GM12878 (cell line): Measurements from ENCODE around the gene TMEM132D. TPM values are rescaled to one million over a fixed set of nuclear protein-coding genes. Genes with fewer than 3 reads are reported as not detected.

Source experiments
- ATAC-seq: fragments of 200-7000 bp; cut with Tn5 transposase; 3 replicates; pipeline ENCODE4 v1.9.1; 2020; ENCODE audit warnings: mild to moderate bottlenecking, moderate library complexity
- BruUV-seq: library from RNA; stranded (reverse); fragments of 400-500 nt; replicated peaks from 2 replicates; lab custom pipeline; 2021; lab: Mats Ljungman, UMichigan
- CTCF ChIA-PET: fragments of 300-600 bp; sonication (Branson Sonifier 250); formaldehyde crosslinking; extraction: SDS; loops from one replicate; lab custom pipeline; 2021; ENCODE audit warnings: inconsistent platforms; lab: Yijun Ruan, JAX
- POLR2A ChIA-PET: fragments of 350-600 bp; formaldehyde crosslinking; extraction: SDS; loops from one replicate; lab custom pipeline; 2021; ENCODE audit warnings: inconsistent platforms; lab: Charles Lee
- RAD21 ChIA-PET: fragments of 300-600 bp; sonication (Branson Sonifier 250); formaldehyde crosslinking; loops from one replicate; lab custom pipeline; 2023; ENCODE audit warnings: antibody characterized with exemption; ENCODE audit not compliant: unreplicated experiment; lab: Charles Lee
- SMC1A ChIA-PET: fragments of 300-600 bp; sonication (Branson Sonifier 250); formaldehyde crosslinking; loops from one replicate; lab custom pipeline; 2023; ENCODE audit not compliant: unreplicated experiment, uncharacterized antibody; lab: Charles Lee
- DNase-seq: peaks from one replicate; pipeline ENCODE4 v3.0.0-alpha.2; 2011; ENCODE audit warnings: low read depth, low spot score
- FAIRE-seq: peaks from 3 replicates; lab custom pipeline; 2011; peaks lifted over from hg19 to GRCh38; lab: Jason Lieb, UNC
- H2AFZ ChIP-seq: 2 replicates; pipeline ENCODE4 v1.6.0; 2011; ENCODE audit warnings: low read depth, low read length, control low read depth; ENCODE audit not compliant: control insufficient read depth
- H3K27ac ChIP-seq: 2 replicates; pipeline ENCODE4 v1.5.1; 2011; ENCODE audit warnings: control low read depth; ENCODE audit not compliant: control insufficient read depth, insufficient read depth
- H3K27me3 ChIP-seq, 2 experiments: replicated peaks in 1 of 2; 2 replicates each; pipeline versions ENCODE4 v1.6.0 to v1.6.1; 2011; ENCODE audit warnings: low read length in 1 of 2; ENCODE audit not compliant: control insufficient read depth in 2 of 2, insufficient read depth in 2 of 2
- H3K36me3 ChIP-seq, 2 experiments: 2 replicates each; pipeline ENCODE4 v1.5.1; 2011; ENCODE audit warnings: low read length in 1 of 2; ENCODE audit not compliant: control insufficient read depth in 2 of 2, insufficient read depth in 2 of 2
- H3K4me1 ChIP-seq: 2 replicates; pipeline ENCODE4 v1.6.1; 2011; ENCODE audit warnings: mild to moderate bottlenecking, low read length, moderate library complexity, mixed read lengths; ENCODE audit not compliant: control insufficient read depth, insufficient read depth
- H3K4me2 ChIP-seq: 2 replicates; pipeline ENCODE4 v1.6.0; 2011; ENCODE audit warnings: control low read depth; ENCODE audit not compliant: control insufficient read depth, insufficient read depth
- H3K4me3 ChIP-seq: fragments of 200-600 bp; sonication (generic); 2 replicates; pipeline ENCODE4 v1.5.1; 2016
- H3K79me2 ChIP-seq: 2 replicates; pipeline ENCODE4 v1.6.0; 2011; ENCODE audit warnings: low read length; ENCODE audit not compliant: control insufficient read depth, insufficient read depth
- H3K9ac ChIP-seq: 2 replicates; pipeline ENCODE4 v1.8.0; 2011; ENCODE audit warnings: low read length, control low read depth, mixed read lengths; ENCODE audit not compliant: control insufficient read depth, insufficient read depth
- H3K9me3 ChIP-seq: replicated peaks from 3 replicates; pipeline ENCODE4 v1.5.1; 2011; ENCODE audit warnings: mild to moderate bottlenecking, low read length; ENCODE audit not compliant: control insufficient read depth, insufficient read depth
- H4K20me1 ChIP-seq: 2 replicates; pipeline ENCODE4 v1.6.0; 2011; ENCODE audit not compliant: control insufficient read depth, insufficient read depth
- CBX5 ChIP-seq: sonication (generic); IDR thresholded peaks from 2 replicates; pipeline ENCODE4 v1.6.1; 2016; ENCODE audit warnings: low read depth, moderate library complexity, mild to moderate bottlenecking, inconsistent platforms
- CREB1 ChIP-seq: IDR thresholded peaks from 2 replicates; pipeline ENCODE4 v1.6.1; 2012; ENCODE audit warnings: low read depth, mild to moderate bottlenecking, inconsistent platforms
- IRF4 ChIP-seq: IDR thresholded peaks from 2 replicates; pipeline ENCODE4 v1.6.1; 2011; ENCODE audit warnings: low read depth, low read length
- NFXL1 ChIP-seq: fragments of 450-650 bp; IDR thresholded peaks from 2 replicates; pipeline ENCODE4 v1.6.1; 2017; ENCODE audit warnings: antibody characterized with exemption, mild to moderate bottlenecking, borderline replicate concordance
- NR2C1 ChIP-seq: fragments of 450-650 bp; IDR thresholded peaks from 2 replicates; pipeline ENCODE4 v1.6.1; 2017; ENCODE audit warnings: antibody characterized with exemption, mild to moderate bottlenecking, moderate library complexity
- RBBP5 ChIP-seq: fragments of 200-600 bp; sonication (generic); conservative IDR thresholded peaks from 2 replicates; pipeline ENCODE4 v1.6.1; 2016
- SIX5 ChIP-seq: IDR thresholded peaks from 2 replicates; pipeline ENCODE4 v1.6.1; 2011; ENCODE audit warnings: mild to moderate bottlenecking, low read depth, low read length, moderate library complexity; ENCODE audit not compliant: severe bottlenecking
- SREBF1 ChIP-seq: IDR thresholded peaks from 2 replicates; pipeline ENCODE4 v1.6.1; 2012; ENCODE audit warnings: mild to moderate bottlenecking, low read length
- ZNF217 ChIP-seq: fragments of 450-650 bp; IDR thresholded peaks from 2 replicates; pipeline ENCODE4 v1.6.1; 2017; ENCODE audit warnings: antibody characterized with exemption, mild to moderate bottlenecking
- WGBS: methylation state at CpG from one replicate; pipeline ENCODE4 v1.1.6; 2016; ENCODE audit warnings: low lambda C conversion rate; ENCODE audit not compliant: insufficient replicate concordance, insufficient coverage; ENCODE audit errors: missing lambda C conversion rate; 5-methylcytosine and 5-hydroxymethylcytosine counted together
- in situ Hi-C: fragments of 300-500 bp; cut with MboI; formaldehyde crosslinking; loops from 9 replicates; pipeline ENCODE4 v1.14.3; 2018; ENCODE audit warnings: mixed read lengths
- intact Hi-C: fragments of 100-400 bp; cut with micrococcal nuclease; formaldehyde crosslinking; loops from one replicate; pipeline ENCODE4 v1.14.2; 2022; ENCODE audit not compliant: unreplicated experiment
- polyA plus RNA-seq, 11 experiments: library from polyadenylated mRNA; depleted of rRNA in 4 of 11; unstranded in 6 of 11; stranded (reverse) in 5 of 11; fragments of >200 nt; fragmentation: Nextera tagmentation in 4 of 11; fragmentation: Illumina TruSeq in 1 of 11; extraction: Ambion mirVana in 4 of 11; extraction: Trizol in 1 of 11; gene quantifications; 1 replicate in 1 of 11; 2 replicates in 10 of 11; pipeline versions ENCODE4 v1.2.1 to v1.2.3, GENCODE V29; 2011 to 2016; ENCODE audit warnings: inconsistent platforms in 2 of 11, missing spikeins in 2 of 11, low read depth in 1 of 11
- total RNA-seq, 4 experiments: library from RNA; depleted of rRNA in 3 of 4; stranded (reverse); fragments of >200 nt in 3 of 4; fragmentation: Illumina TruSeq in 1 of 4; extraction: Trizol in 1 of 4; gene quantifications; 2 replicates each; pipeline versions ENCODE4 v1.2.1 to v1.2.3, GENCODE V29; 2013 to 2021
- TF ChIP-seq, protein P1 (sequence below): fragments of 450-650 bp; IDR thresholded peaks from 2 replicates; pipeline ENCODE4 v1.6.1; 2014; ENCODE audit warnings: mild to moderate bottlenecking
- TF ChIP-seq, protein P2 (sequence below), 3 experiments: IDR thresholded peaks in 2 of 3; conservative IDR thresholded peaks in 1 of 3; 2 replicates each; pipeline ENCODE4 v1.5.1; 2011; ENCODE audit warnings: low read depth in 3 of 3, low read length in 3 of 3, mild to moderate bottlenecking in 3 of 3, control low read depth in 2 of 3, moderate library complexity in 2 of 3, inconsistent platforms in 1 of 3, mixed read lengths in 1 of 3; ENCODE audit not compliant: control insufficient read depth in 2 of 3, insufficient read depth in 1 of 3; ENCODE audit errors: extremely low read depth in 1 of 3
- TF ChIP-seq, protein P3 (sequence below): IDR thresholded peaks from 2 replicates; pipeline ENCODE4 v1.6.1; 2011; ENCODE audit warnings: mild to moderate bottlenecking, low read depth, low read length, moderate library complexity; ENCODE audit not compliant: insufficient replicate concordance

The TMEM132D gene
- total and polyA plus RNA-seq, 10 of the 15 experiments (the other 5 are each of a cell fraction or from before 2014, with no cell fraction given), result under 0.01 to 0.12 (median 0.02) TPM; not detected in 3

DNA sequence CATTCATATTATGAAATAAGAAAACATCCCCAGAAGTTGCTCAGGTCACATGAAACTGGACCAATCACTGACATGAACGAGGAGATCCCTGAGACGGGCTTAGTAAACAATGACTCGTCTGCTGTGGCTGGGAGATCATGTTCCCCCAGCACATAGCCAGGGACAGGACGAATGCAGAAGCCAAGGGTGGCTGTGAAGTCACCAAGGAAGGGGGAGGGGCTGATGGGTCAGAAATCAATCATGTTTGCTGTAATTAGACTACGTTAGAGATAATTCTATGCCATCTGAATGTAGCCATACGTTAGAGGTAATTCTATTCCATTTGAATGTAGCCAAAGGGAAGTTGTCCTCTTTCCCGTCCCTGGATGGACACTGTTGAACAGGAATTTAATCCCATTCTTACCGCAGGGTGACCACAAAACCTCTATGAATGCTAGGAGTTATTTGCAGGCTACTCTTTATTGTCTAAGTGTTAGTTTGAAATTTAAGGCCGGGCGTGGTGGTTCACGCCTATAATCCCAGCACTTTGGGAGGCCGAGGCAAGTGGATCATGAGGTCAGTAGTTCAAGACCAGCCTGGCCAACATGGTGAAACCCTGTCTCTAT is 332.9 kb downstream of the TMEM132D start:
- Histone ChIP-seq H4K20me1 (no peaks in the 10 kb centered on the region), H3K4me1 (no peaks in the 10 kb centered on the region), H3K27me3 (no peaks in the 10 kb centered on the region), H3K9me3 (no peaks in the 10 kb centered on the region; the same call in 2 of the 3 replicates), H3K36me3 (no peaks in the 10 kb centered on the region), H3K4me2 (no peak overlapping the region), H3K79me2 (no peaks in the 10 kb centered on the region), H3K4me3 (no peak overlapping the region), H2AFZ (no peak overlapping the region), H3K27ac (no peak overlapping the region), H3K9ac (no peak overlapping the region)
- no peak for ATAC-seq
- no peak for DNase-seq
- in situ Hi-C loops (no loop called here), intact Hi-C loops (no loop called here)
- POLR2A ChIA-PET, result no interaction called here
- CTCF ChIA-PET, result no interaction called here
- SMC1A ChIA-PET, result no interaction called here
- TF ChIP-seq, protein P1, sequence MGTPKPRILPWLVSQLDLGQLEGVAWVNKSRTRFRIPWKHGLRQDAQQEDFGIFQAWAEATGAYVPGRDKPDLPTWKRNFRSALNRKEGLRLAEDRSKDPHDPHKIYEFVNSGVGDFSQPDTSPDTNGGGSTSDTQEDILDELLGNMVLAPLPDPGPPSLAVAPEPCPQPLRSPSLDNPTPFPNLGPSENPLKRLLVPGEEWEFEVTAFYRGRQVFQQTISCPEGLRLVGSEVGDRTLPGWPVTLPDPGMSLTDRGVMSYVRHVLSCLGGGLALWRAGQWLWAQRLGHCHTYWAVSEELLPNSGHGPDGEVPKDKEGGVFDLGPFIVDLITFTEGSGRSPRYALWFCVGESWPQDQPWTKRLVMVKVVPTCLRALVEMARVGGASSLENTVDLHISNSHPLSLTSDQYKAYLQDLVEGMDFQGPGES, result no peak
- TF ChIP-seq SIX5 (no peak), IRF4 (no peak), CBX5 (no peak), NFXL1 (no peak), SREBF1 (no peak)
- RAD21 ChIA-PET, result no interaction called here
- FAIRE-seq, result no peak
- 33% methylated on average over 12 of the region's 12 CpGs for WGBS
- no TSS peak for BruUV-seq

DNA sequence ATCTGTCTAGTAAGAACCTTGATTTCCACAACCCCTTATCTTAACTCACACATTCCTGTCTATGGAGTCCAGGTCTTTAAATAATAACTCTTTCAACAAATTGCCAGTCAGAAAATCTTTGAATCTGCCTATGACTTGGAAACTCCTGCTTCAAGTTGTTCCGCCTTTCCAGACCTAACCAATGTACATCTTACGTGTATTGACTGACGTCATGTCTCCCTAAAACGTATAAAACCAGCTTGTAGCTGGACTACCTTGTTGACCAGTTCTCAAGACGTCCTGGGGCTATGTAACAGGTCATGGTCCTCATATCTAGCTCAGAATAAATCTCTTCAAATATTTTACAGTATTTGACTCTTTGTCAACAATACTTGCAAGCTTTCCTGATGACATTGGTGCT is 337.0 kb downstream of the TMEM132D start:
- intact Hi-C loops, result no loop called here
- POLR2A ChIA-PET, result no interaction called here
- FAIRE-seq (no peak), ATAC-seq (no peak), DNase-seq (no peak)
- in situ Hi-C loops, result no loop called here
- no peak overlapping the region for H3K27ac ChIP-seq
- no peaks in the 10 kb centered on the region; the same call in 2 of the 3 replicates for H3K9me3 ChIP-seq
- SMC1A ChIA-PET, result no interaction called here
- no peak overlapping the region for H2AFZ ChIP-seq
- H3K4me2 ChIP-seq, result no peak overlapping the region
- RAD21 ChIA-PET, result no interaction called here
- no peak overlapping the region for H3K9ac ChIP-seq
- no peaks in the 10 kb centered on the region for H3K79me2 ChIP-seq
- BruUV-seq, result no TSS peak
- WGBS, result 19% methylated on average over 5 of the region's 5 CpGs
- H3K4me3 ChIP-seq, result no peak overlapping the region
- no peaks in the 10 kb centered on the region for H3K4me1 ChIP-seq
- H4K20me1 ChIP-seq, result no peaks in the 10 kb centered on the region
- H3K36me3 ChIP-seq, result no peaks in the 10 kb centered on the region
- no peaks in the 10 kb centered on the region for H3K27me3 ChIP-seq
- CTCF ChIA-PET, result interaction anchor here (0.6 kb wide), 1 partner anchor 142 kb away, joined by 5 read pairs; no protein-coding TSS in a partner anchor
- no peak for TF ChIP-seq NR2C1
- TF ChIP-seq, protein P2, sequence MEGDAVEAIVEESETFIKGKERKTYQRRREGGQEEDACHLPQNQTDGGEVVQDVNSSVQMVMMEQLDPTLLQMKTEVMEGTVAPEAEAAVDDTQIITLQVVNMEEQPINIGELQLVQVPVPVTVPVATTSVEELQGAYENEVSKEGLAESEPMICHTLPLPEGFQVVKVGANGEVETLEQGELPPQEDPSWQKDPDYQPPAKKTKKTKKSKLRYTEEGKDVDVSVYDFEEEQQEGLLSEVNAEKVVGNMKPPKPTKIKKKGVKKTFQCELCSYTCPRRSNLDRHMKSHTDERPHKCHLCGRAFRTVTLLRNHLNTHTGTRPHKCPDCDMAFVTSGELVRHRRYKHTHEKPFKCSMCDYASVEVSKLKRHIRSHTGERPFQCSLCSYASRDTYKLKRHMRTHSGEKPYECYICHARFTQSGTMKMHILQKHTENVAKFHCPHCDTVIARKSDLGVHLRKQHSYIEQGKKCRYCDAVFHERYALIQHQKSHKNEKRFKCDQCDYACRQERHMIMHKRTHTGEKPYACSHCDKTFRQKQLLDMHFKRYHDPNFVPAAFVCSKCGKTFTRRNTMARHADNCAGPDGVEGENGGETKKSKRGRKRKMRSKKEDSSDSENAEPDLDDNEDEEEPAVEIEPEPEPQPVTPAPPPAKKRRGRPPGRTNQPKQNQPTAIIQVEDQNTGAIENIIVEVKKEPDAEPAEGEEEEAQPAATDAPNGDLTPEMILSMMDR (IDR thresholded peaks at IDR 0.05 in 2 of 3, conservative IDR thresholded peaks at IDR 0.05 in 1 of 3; ENCODE audit: control insufficient read depth in 2 of 3, extremely low read depth in 1 of 3, insufficient read depth in 1 of 3, low read depth in 3 of 3, low read length in 3 of 3), result no peak
- TF ChIP-seq ZNF217, result no peak
- no peak for TF ChIP-seq RBBP5
- TF ChIP-seq, protein P3, sequence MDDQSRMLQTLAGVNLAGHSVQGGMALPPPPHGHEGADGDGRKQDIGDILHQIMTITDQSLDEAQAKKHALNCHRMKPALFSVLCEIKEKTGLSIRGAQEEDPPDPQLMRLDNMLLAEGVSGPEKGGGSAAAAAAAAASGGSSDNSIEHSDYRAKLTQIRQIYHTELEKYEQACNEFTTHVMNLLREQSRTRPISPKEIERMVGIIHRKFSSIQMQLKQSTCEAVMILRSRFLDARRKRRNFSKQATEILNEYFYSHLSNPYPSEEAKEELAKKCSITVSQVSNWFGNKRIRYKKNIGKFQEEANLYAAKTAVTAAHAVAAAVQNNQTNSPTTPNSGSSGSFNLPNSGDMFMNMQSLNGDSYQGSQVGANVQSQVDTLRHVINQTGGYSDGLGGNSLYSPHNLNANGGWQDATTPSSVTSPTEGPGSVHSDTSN, result no peak
- no peak for TF ChIP-seq CREB1
